ENCODE results near the gene CCDC182. TPM values are rescaled to one million over a fixed set of nuclear protein-coding genes. Genes with fewer than 3 reads are reported as not detected.

The CCDC182 gene
- total and polyA plus RNA-seq, 2 experiments from 2014 or later: not detected

DNA sequence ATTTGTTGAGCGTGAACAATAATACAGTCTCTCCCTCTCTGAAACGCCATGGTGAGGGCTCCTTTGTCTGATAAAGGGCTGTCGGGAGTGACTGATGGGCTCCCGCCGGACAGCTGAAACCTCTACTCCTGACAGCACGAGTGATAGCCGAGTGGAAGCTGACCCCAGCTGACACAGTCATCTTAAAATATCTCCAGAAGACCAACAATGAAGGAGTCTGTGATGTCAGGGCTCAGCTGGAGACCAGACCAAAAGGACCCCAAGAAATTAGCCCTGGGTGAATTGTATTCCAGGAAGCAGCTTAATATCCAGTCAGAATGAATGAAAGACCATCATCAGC is 22.4 kb downstream of the CCDC182 start:
- H3F3A ChIP-seq (replicated peaks; ENCODE audit: low read depth): no peaks in the 10 kb centered on the region
- H3K4me3 Mint-ChIP-seq: no peak overlapping the region

DNA sequence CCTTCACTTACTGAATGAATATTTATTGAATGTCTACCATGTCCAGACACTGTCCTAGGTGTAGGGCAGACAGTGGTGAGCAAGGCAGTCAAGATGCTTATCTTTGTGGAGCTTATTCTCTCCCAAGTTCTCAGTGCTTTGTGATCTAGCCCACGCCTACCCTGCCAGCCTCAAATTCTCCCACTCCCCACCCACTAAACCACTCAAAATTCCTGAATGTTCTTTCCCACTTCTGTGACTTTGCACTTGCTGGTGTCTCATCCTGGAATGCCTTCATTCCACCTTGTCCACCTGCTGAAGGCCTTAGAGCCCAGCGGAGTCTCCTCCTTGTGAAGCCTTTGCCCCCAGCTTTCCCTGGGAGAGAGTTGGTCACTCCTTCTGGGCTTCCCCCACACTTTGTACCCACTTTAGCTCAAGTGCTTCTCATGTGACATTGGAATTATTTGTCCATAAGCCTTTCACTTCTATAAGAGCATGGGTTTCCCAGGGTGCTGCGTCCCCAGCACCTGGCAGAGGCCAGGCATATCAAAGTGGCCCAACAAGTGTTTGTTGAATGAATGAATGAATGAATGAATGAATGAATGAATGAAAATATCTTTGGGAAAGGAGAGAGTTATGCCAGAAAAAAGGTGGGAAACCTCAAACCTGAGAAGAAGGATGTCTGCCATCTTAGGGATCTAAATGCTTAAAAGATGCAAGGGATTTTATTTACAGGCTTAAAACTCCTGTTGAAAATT is 23.0 kb downstream of the CCDC182 start:
- H3K9me2 ChIP-seq (ENCODE audit: insufficient read depth): no peaks in the 10 kb centered on the region
- no peaks in the 10 kb centered on the region for H3K36me3 Mint-ChIP-seq (ENCODE audit: low read depth)
- H3K4me1 Mint-ChIP-seq: no peaks in the 10 kb centered on the region
- H3K79me2 ChIP-seq (replicated peaks; ENCODE audit: insufficient read depth): no peaks in the 10 kb centered on the region
- H3K36me3 ChIP-seq (ENCODE audit: insufficient read depth): no peaks in the 10 kb centered on the region
- H3K27me3 Mint-ChIP-seq (ENCODE audit: insufficient read depth, low read depth, poor library complexity): peaks cover 19% of the 10 kb centered on the region
- H3K27ac Mint-ChIP-seq: no peak overlapping the region
- TF ChIP-seq EZH2phosphoT487 (IDR thresholded peaks at IDR 0.05; ENCODE audit: unreplicated experiment) (no peak), JUNB (IDR thresholded peaks at IDR 0.05; ENCODE audit: unreplicated experiment) (no peak), POLR2AphosphoS5 (IDR thresholded peaks at IDR 0.05; ENCODE audit: low read depth) (no peak), ZNF331 (CRISPR knock-in tag; IDR thresholded peaks at IDR 0.05; ENCODE audit: low read depth) (no peak), STAT1 (IDR thresholded peaks at IDR 0.05; ENCODE audit: unreplicated experiment) (no peak), CREB1 (CRISPR knock-in tag; IDR thresholded peaks at IDR 0.05; ENCODE audit: low read depth) (no peak), NANOG (IDR thresholded peaks at IDR 0.05; ENCODE audit: borderline replicate concordance) (no peak)
- TF ChIP-seq, protein P1, sequence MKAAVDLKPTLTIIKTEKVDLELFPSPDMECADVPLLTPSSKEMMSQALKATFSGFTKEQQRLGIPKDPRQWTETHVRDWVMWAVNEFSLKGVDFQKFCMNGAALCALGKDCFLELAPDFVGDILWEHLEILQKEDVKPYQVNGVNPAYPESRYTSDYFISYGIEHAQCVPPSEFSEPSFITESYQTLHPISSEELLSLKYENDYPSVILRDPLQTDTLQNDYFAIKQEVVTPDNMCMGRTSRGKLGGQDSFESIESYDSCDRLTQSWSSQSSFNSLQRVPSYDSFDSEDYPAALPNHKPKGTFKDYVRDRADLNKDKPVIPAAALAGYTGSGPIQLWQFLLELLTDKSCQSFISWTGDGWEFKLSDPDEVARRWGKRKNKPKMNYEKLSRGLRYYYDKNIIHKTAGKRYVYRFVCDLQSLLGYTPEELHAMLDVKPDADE (IDR thresholded peaks at IDR 0.05): no peak
- TF ChIP-seq, protein P2, sequence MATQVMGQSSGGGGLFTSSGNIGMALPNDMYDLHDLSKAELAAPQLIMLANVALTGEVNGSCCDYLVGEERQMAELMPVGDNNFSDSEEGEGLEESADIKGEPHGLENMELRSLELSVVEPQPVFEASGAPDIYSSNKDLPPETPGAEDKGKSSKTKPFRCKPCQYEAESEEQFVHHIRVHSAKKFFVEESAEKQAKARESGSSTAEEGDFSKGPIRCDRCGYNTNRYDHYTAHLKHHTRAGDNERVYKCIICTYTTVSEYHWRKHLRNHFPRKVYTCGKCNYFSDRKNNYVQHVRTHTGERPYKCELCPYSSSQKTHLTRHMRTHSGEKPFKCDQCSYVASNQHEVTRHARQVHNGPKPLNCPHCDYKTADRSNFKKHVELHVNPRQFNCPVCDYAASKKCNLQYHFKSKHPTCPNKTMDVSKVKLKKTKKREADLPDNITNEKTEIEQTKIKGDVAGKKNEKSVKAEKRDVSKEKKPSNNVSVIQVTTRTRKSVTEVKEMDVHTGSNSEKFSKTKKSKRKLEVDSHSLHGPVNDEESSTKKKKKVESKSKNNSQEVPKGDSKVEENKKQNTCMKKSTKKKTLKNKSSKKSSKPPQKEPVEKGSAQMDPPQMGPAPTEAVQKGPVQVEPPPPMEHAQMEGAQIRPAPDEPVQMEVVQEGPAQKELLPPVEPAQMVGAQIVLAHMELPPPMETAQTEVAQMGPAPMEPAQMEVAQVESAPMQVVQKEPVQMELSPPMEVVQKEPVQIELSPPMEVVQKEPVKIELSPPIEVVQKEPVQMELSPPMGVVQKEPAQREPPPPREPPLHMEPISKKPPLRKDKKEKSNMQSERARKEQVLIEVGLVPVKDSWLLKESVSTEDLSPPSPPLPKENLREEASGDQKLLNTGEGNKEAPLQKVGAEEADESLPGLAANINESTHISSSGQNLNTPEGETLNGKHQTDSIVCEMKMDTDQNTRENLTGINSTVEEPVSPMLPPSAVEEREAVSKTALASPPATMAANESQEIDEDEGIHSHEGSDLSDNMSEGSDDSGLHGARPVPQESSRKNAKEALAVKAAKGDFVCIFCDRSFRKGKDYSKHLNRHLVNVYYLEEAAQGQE (IDR thresholded peaks at IDR 0.05; ENCODE audit: unreplicated experiment): no peak
- no peak overlapping the region for H3K4me3 Mint-ChIP-seq
- H4K20me1 ChIP-seq (replicated peaks; ENCODE audit: insufficient read depth): no peaks in the 10 kb centered on the region
- no peaks in the 10 kb centered on the region for H3K4me1 ChIP-seq (ENCODE audit: insufficient read depth)
- H3K27me3 ChIP-seq (ENCODE audit: insufficient read depth): no peaks in the 10 kb centered on the region
- H3F3A ChIP-seq (replicated peaks; ENCODE audit: low read depth): no peaks in the 10 kb centered on the region
- H3K4me3 ChIP-seq: no peak overlapping the region
- no peak overlapping the region for H3K27ac ChIP-seq (ENCODE audit: low read depth)
- H3K9me3 Mint-ChIP-seq: no peaks in the 10 kb centered on the region
- ATAC-seq (no peak), DNase-seq (ENCODE audit: low spot score) (no peak)
- H2AFZ ChIP-seq: no peak overlapping the region
- H3K4me2 ChIP-seq: no peak overlapping the region

More for the DNA sequence above, 22.4 kb downstream of the CCDC182 start:
- H3K4me1 ChIP-seq (ENCODE audit: insufficient read depth): no peaks in the 10 kb centered on the region
- no peaks in the 10 kb centered on the region for H3K27me3 ChIP-seq (ENCODE audit: insufficient read depth)
- TF ChIP-seq CREB1 (CRISPR knock-in tag; IDR thresholded peaks at IDR 0.05; ENCODE audit: low read depth): no peak
- no peak overlapping the region for H2AFZ ChIP-seq
- no peaks in the 10 kb centered on the region for H3K9me3 Mint-ChIP-seq
- no peaks in the 10 kb centered on the region for H3K36me3 ChIP-seq (ENCODE audit: insufficient read depth)
- H3K9me2 ChIP-seq (ENCODE audit: insufficient read depth): no peaks in the 10 kb centered on the region
- H3K4me2 ChIP-seq: no peak overlapping the region
- H3K27ac Mint-ChIP-seq: no peak overlapping the region
- H3K27me3 Mint-ChIP-seq (ENCODE audit: insufficient read depth, low read depth, poor library complexity): peaks cover 19% of the 10 kb centered on the region
- H3K79me2 ChIP-seq (replicated peaks; ENCODE audit: insufficient read depth): no peaks in the 10 kb centered on the region
- H3K27ac ChIP-seq (ENCODE audit: low read depth): no peak overlapping the region
- no peaks in the 10 kb centered on the region for H4K20me1 ChIP-seq (replicated peaks; ENCODE audit: insufficient read depth)
- H3K4me1 Mint-ChIP-seq: no peaks in the 10 kb centered on the region
- ATAC-seq: no peak
- DNase-seq (ENCODE audit: low spot score): no peak
- no peak overlapping the region for H3K4me3 ChIP-seq
- no peaks in the 10 kb centered on the region for H3K36me3 Mint-ChIP-seq (ENCODE audit: low read depth)
